ENCODE results near the gene PRKN.

- TF ChIP-seq POLR2AphosphoS5 (IDR thresholded peaks at IDR 0.05; ENCODE audit: low read depth) (no peak), CTCF (conservative IDR thresholded peaks at IDR 0.05; ENCODE audit: low read depth in 2 of 2) (no peak), REST (IDR thresholded peaks at IDR 0.05; ENCODE audit: unreplicated experiment) (no peak), CREB1 (CRISPR knock-in tag; IDR thresholded peaks at IDR 0.05; ENCODE audit: low read depth) (no peak), ZNF114 (CRISPR knock-in tag; IDR thresholded peaks at IDR 0.05) (no peak), EZH2 (IDR thresholded peaks at IDR 0.05; ENCODE audit: low read depth, unreplicated experiment) (no peak), EZH2phosphoT487 (IDR thresholded peaks at IDR 0.05; ENCODE audit: unreplicated experiment) (no peak), ZNF331 (CRISPR knock-in tag; IDR thresholded peaks at IDR 0.05; ENCODE audit: low read depth) (no peak)
Measured at GRCh38 chr6:162118706-162119105, 608.9 kb downstream of the PRKN start.

All from GM23338 (cell line).